CD8-positive, alpha-beta memory T cell (primary cell): ENCODE results near the gene ADAMTS2. TPM values are rescaled to one million over a fixed set of nuclear protein-coding genes. Genes with fewer than 3 reads are reported as not detected.
A peak's percentile ranks its signal among the peaks of the same experiment; 100 is the strongest.

ENCODE experiments used
- CTCF ChIA-PET: fragments of 350-600 bp; sonication (Branson Sonifier 250); formaldehyde crosslinking; loops from one replicate; lab custom pipeline; 2021; ENCODE audit warnings: antibody characterized with exemption; lab: Charles Lee
- POLR2A ChIA-PET: fragments of 350-600 bp; sonication (Branson Sonifier 250); formaldehyde crosslinking; loops from one replicate; lab custom pipeline; 2021; ENCODE audit warnings: antibody characterized with exemption; lab: Charles Lee
- DNase-seq, 5 donors: peaks; one replicate each; pipeline versions ENCODE4 v3.0.0 to v3.0.0-alpha.2; 2020 to 2022; ENCODE audit warnings: mixed read lengths in 1 of 5
- H3K27ac ChIP-seq: one replicate; pipeline ENCODE4 v1.7.0; 2013; ENCODE audit warnings: low read depth, mild to moderate bottlenecking, low read length, moderate library complexity
- H3K27me3 ChIP-seq: 2 replicates; pipeline ENCODE4 v1.7.0; 2013; ENCODE audit warnings: low read length, mild to moderate bottlenecking; ENCODE audit not compliant: insufficient read depth, poor library complexity, severe bottlenecking
- H3K36me3 ChIP-seq: 2 replicates; pipeline ENCODE4 v1.7.0; 2013; ENCODE audit warnings: mild to moderate bottlenecking, low read length, moderate library complexity; ENCODE audit not compliant: insufficient read depth
- H3K4me1 ChIP-seq: 2 replicates; pipeline ENCODE4 v1.7.0; 2013; ENCODE audit warnings: mild to moderate bottlenecking, low read length, moderate library complexity; ENCODE audit not compliant: insufficient read depth
- H3K4me3 ChIP-seq: 2 replicates; pipeline ENCODE4 v1.7.0; 2013; ENCODE audit warnings: mild to moderate bottlenecking, low read length
- H3K9me3 ChIP-seq: 2 replicates; pipeline ENCODE4 v1.7.0; 2013; ENCODE audit warnings: mild to moderate bottlenecking, low read length
- H3K27ac Mint-ChIP-seq, 8 donors: one replicate each; pipeline ENCODE4 v1.8.0; 2020 to 2021; ENCODE audit warnings: mixed read lengths in 8 of 8, mild to moderate bottlenecking in 6 of 8, inconsistent platforms in 3 of 8, moderate library complexity in 3 of 8
- H3K27me3 Mint-ChIP-seq, 2 donors: one replicate each; pipeline ENCODE4 v1.8.0; 2020 to 2021; ENCODE audit warnings: mixed read lengths in 2 of 2, mild to moderate bottlenecking in 1 of 2, moderate library complexity in 1 of 2
- H3K36me3 Mint-ChIP-seq, 3 donors: one replicate each; pipeline ENCODE4 v1.8.0; 2020 to 2021; ENCODE audit warnings: mixed read lengths in 3 of 3, inconsistent platforms in 1 of 3, mild to moderate bottlenecking in 1 of 3
- H3K4me1 Mint-ChIP-seq, 3 donors: one replicate each; pipeline ENCODE4 v1.8.0; 2020 to 2021; ENCODE audit warnings: mixed read lengths in 3 of 3, inconsistent platforms in 1 of 3, mild to moderate bottlenecking in 1 of 3
- H3K4me3 Mint-ChIP-seq, 7 donors: one replicate each; pipeline ENCODE4 v1.8.0; 2020 to 2021; ENCODE audit warnings: mixed read lengths in 7 of 7, mild to moderate bottlenecking in 6 of 7, moderate library complexity in 4 of 7, inconsistent platforms in 2 of 7
- H3K9me3 Mint-ChIP-seq, 5 donors: one replicate each; pipeline ENCODE4 v1.8.0; 2020 to 2022; ENCODE audit warnings: mixed read lengths in 5 of 5, mild to moderate bottlenecking in 3 of 5, moderate library complexity in 2 of 5, inconsistent platforms in 1 of 5
- polyA plus RNA-seq: library from polyadenylated mRNA; unstranded; fragments of 300-500 nt; fragmentation: Illumina TruSeq; gene quantifications from one replicate; pipeline ENCODE4 v1.2.3, GENCODE V29; 2021
- total RNA-seq, 2 experiments: library from RNA; stranded (reverse); gene quantifications; one replicate each; pipeline ENCODE4 v1.2.3, GENCODE V29; 2021

Gene ADAMTS2
- total and polyA plus RNA-seq, 3 experiments from 2014 or later, result not detected

- no peaks in the 10 kb centered on the region for H3K36me3 Mint-ChIP-seq
- H3K27ac Mint-ChIP-seq, result no peak overlapping the region
- H3K9me3 Mint-ChIP-seq, result no peaks in the 10 kb centered on the region
- H3K4me3 Mint-ChIP-seq, result no peak overlapping the region
- no peaks in the 10 kb centered on the region for H3K4me1 Mint-ChIP-seq
- Histone ChIP-seq H3K4me3 (no peak overlapping the region), H3K27ac (no peak overlapping the region), H3K4me1 (no peaks in the 10 kb centered on the region), H3K9me3 (no peaks in the 10 kb centered on the region), H3K27me3 (no peaks in the 10 kb centered on the region), H3K36me3 (no peaks in the 10 kb centered on the region)
- DNase-seq, result peak in 1 of 5 donors; percentile 33
- no peaks in the 10 kb centered on the region for H3K27me3 Mint-ChIP-seq
- ChIA-PET POLR2A (no interaction called here), CTCF (no interaction called here)
Measured at GRCh38 chr5:179272326-179273072, 72.8 kb downstream of the ADAMTS2 start.

GRCh38 chr5:179271821-179272325, 73.4 kb downstream of the ADAMTS2 start:
- ChIA-PET POLR2A (no interaction called here), CTCF (no interaction called here)
- H3K4me1 Mint-ChIP-seq, result no peaks in the 10 kb centered on the region

GRCh38 chr5:179271428-179271734, 73.9 kb downstream of the ADAMTS2 start:
- Histone ChIP-seq H3K27ac (no peak overlapping the region), H3K4me1 (no peaks in the 10 kb centered on the region), H3K9me3 (no peaks in the 10 kb centered on the region), H3K4me3 (no peak overlapping the region), H3K36me3 (no peaks in the 10 kb centered on the region), H3K27me3 (no peaks in the 10 kb centered on the region)
- H3K4me1 Mint-ChIP-seq, result no peaks in the 10 kb centered on the region
- no peaks in the 10 kb centered on the region for H3K27me3 Mint-ChIP-seq
- CTCF ChIA-PET, result no interaction called here
- no peaks in the 10 kb centered on the region for H3K9me3 Mint-ChIP-seq
- no peak overlapping the region for H3K27ac Mint-ChIP-seq
- H3K4me3 Mint-ChIP-seq, result no peak overlapping the region
- DNase-seq, result no peak
- POLR2A ChIA-PET, result no interaction called here
- no peaks in the 10 kb centered on the region for H3K36me3 Mint-ChIP-seq

More at GRCh38 chr5:179271821-179272325, 73.4 kb downstream of the ADAMTS2 start:
- Mint-ChIP-seq H3K36me3 (no peaks in the 10 kb centered on the region), H3K4me3 (no peak overlapping the region), H3K9me3 (no peaks in the 10 kb centered on the region), H3K27me3 (no peaks in the 10 kb centered on the region), H3K27ac (no peak overlapping the region)
- Histone ChIP-seq H3K9me3 (no peaks in the 10 kb centered on the region), H3K4me1 (no peaks in the 10 kb centered on the region), H3K27ac (no peak overlapping the region), H3K36me3 (no peaks in the 10 kb centered on the region), H3K27me3 (no peaks in the 10 kb centered on the region), H3K4me3 (no peak overlapping the region)
- peak in 1 of 5 donors; percentile 36 for DNase-seq

GRCh38 chr5:179270581-179271427, 74.5 kb downstream of the ADAMTS2 start:
- no peaks in the 10 kb centered on the region for H3K9me3 ChIP-seq
- H3K4me1 ChIP-seq, result no peaks in the 10 kb centered on the region
- Mint-ChIP-seq H3K9me3 (no peaks in the 10 kb centered on the region), H3K36me3 (no peaks in the 10 kb centered on the region), H3K4me1 (no peaks in the 10 kb centered on the region), H3K27me3 (peaks cover 0 to 3% of the 10 kb centered on the region in 2 donors), H3K27ac (no peak overlapping the region), H3K4me3 (no peak overlapping the region)
- POLR2A ChIA-PET, result no interaction called here
- CTCF ChIA-PET, result no interaction called here
- no peak overlapping the region for H3K27ac ChIP-seq
- no peaks in the 10 kb centered on the region for H3K27me3 ChIP-seq
- H3K36me3 ChIP-seq, result no peaks in the 10 kb centered on the region
- no peak overlapping the region for H3K4me3 ChIP-seq
- DNase-seq, result peak in 1 of 5 donors; percentile 18

- ChIA-PET CTCF (no interaction called here), POLR2A (no interaction called here)
- peak in 1 of 5 donors; percentile 34 for DNase-seq
- Mint-ChIP-seq H3K27me3 (peaks cover 0 to 3% of the 10 kb centered on the region in 2 donors), H3K36me3 (no peaks in the 10 kb centered on the region), H3K4me3 (no peak overlapping the region), H3K9me3 (no peaks in the 10 kb centered on the region), H3K27ac (no peak overlapping the region), H3K4me1 (no peaks in the 10 kb centered on the region)
- H3K4me3 ChIP-seq, result no peak overlapping the region
- no peak overlapping the region for H3K27ac ChIP-seq
- H3K4me1 ChIP-seq, result no peaks in the 10 kb centered on the region
- no peaks in the 10 kb centered on the region for H3K36me3 ChIP-seq
- no peaks in the 10 kb centered on the region for H3K27me3 ChIP-seq
- no peaks in the 10 kb centered on the region for H3K9me3 ChIP-seq
Measured at GRCh38 chr5:179269781-179270543, 75.3 kb downstream of the ADAMTS2 start.

- no peaks in the 10 kb centered on the region for H3K27me3 ChIP-seq
- peak in 1 of 5 donors; percentile 9 for DNase-seq
- no peak overlapping the region for H3K4me3 Mint-ChIP-seq
- no peaks in the 10 kb centered on the region for H3K4me1 Mint-ChIP-seq
- H3K9me3 Mint-ChIP-seq, result no peaks in the 10 kb centered on the region
- H3K9me3 ChIP-seq, result no peaks in the 10 kb centered on the region
- no peak overlapping the region for H3K4me3 ChIP-seq
- H3K4me1 ChIP-seq, result no peaks in the 10 kb centered on the region
- H3K27ac ChIP-seq, result no peak overlapping the region
- peaks cover 0 to 3% of the 10 kb centered on the region in 2 donors for H3K27me3 Mint-ChIP-seq
- H3K27ac Mint-ChIP-seq, result no peak overlapping the region
- H3K36me3 Mint-ChIP-seq, result no peaks in the 10 kb centered on the region
- no peaks in the 10 kb centered on the region for H3K36me3 ChIP-seq
- CTCF ChIA-PET, result no interaction called here
- POLR2A ChIA-PET, result no interaction called here
Measured at GRCh38 chr5:179268966-179269693, 76.1 kb downstream of the ADAMTS2 start.

GRCh38 chr5:179268399-179268952, 76.8 kb downstream of the ADAMTS2 start:
- H3K27me3 Mint-ChIP-seq, result peaks cover 0 to 3% of the 10 kb centered on the region in 2 donors
- ChIA-PET CTCF (no interaction called here), POLR2A (no interaction called here)
- no peaks in the 10 kb centered on the region for H3K9me3 Mint-ChIP-seq
- H3K36me3 Mint-ChIP-seq, result no peaks in the 10 kb centered on the region
- no peaks in the 10 kb centered on the region for H3K27me3 ChIP-seq
- no peak overlapping the region for H3K27ac Mint-ChIP-seq
- no peak overlapping the region for H3K4me3 Mint-ChIP-seq
- no peaks in the 10 kb centered on the region for H3K4me1 ChIP-seq
- H3K4me1 Mint-ChIP-seq, result no peaks in the 10 kb centered on the region
- H3K4me3 ChIP-seq, result no peak overlapping the region
- no peak overlapping the region for H3K27ac ChIP-seq
- H3K36me3 ChIP-seq, result no peaks in the 10 kb centered on the region
- peak in 1 of 5 donors; percentile 24 for DNase-seq
- H3K9me3 ChIP-seq, result no peaks in the 10 kb centered on the region
